Measurements from ENCODE around the gene PARN. TPM values are rescaled to one million over a fixed set of nuclear protein-coding genes. Genes with fewer than 3 reads are reported as not detected.
"Not testable (repeated sequence)": the region's sequence is repeated elsewhere in the genome, so short reads cannot be mapped to it uniquely, and the experiment has no call there.

The PARN gene
- total RNA-seq, 5 donors from 2014 or later (not counting 1 experiment from before 2014, with no cell fraction given), result 34.4 to 42.7 (median 38.4) TPM

GRCh38 chr16:14400978-14401710 is 228.9 kb downstream of the PARN start:
- H3K27me3 ChIP-seq (replicated peaks in 1 of 2; ENCODE audit: control insufficient read depth in 2 of 2, extremely low read depth in 1 of 2, insufficient read depth in 2 of 2, low read length in 1 of 2); H3K36me3 ChIP-seq (ENCODE audit: control insufficient read depth in 2 of 2, extremely low read depth in 1 of 2, insufficient read depth in 1 of 2, low read length in 1 of 2); H3K9me3 ChIP-seq; H3K4me3 ChIP-seq (ENCODE audit: control insufficient read depth in 1 of 2, extremely low read depth in 1 of 2, low read length in 1 of 2); H3K9me3 Mint-ChIP-seq; H3K27ac ChIP-seq (ENCODE audit: low read length); H3K4me1 ChIP-seq (ENCODE audit: control insufficient read depth in 1 of 2, extremely low read depth in 1 of 2, insufficient read depth in 2 of 2, low read length in 2 of 2); POLR2A ChIA-PET; H3K27ac Mint-ChIP-seq; H3K36me3 Mint-ChIP-seq; CTCF ChIA-PET; ATAC-seq (replicated peaks in 1 of 4); H3K4me1 Mint-ChIP-seq; DNase-seq; H3K4me3 Mint-ChIP-seq: not testable (repeated sequence)
- WGBS (ENCODE audit: insufficient coverage), result 77% methylated on average over 8 of the region's 12 CpGs
- H3K27me3 Mint-ChIP-seq, result peaks cover 0 to 11% of the 10 kb centered on the region in 2 donors

DNA sequence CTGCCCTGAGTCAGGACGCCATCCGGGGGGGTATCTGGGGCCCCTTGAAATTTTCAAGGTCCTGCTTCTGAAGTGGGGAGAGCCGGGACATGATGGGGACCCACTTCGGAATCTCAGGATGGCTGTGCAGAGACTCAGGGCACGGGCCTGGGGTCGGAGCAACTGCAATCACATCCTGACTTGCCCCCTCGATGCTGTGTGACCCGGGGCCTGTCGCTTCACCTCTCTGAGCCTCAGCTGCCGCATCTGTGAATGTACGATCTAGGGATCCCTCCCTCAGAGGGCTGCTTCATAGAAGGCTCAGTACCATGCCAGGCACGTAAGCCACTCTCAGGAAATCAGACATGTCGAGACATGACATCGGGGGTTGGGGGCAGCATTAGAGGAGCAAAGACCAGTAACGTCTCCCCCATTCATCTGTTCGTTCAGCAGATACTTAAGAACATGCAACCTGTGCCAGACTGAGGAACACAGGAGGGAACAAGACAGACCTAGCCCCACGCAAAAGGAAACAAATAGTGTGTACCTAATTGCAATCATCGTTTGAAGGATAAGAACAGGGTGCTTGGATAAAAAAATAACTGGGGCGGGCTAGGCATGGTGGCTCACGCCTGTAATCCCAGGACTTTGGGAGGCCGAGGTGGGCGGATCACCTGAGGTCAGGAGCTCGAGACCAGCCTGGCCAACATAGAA is 229.6 kb downstream of the PARN start:
- CTCF ChIA-PET, result no interaction called here
- H3K4me3 Mint-ChIP-seq, result no peak overlapping the region
- 87% methylated on average over 13 of the region's 23 CpGs for WGBS (ENCODE audit: insufficient coverage)

GRCh38 chr16:14399378-14400284 is 230.4 kb downstream of the PARN start:
- DNase-seq (no peak), ATAC-seq (replicated peaks in 1 of 4) (no peak)
- Mint-ChIP-seq H3K9me3 (no peaks in the 10 kb centered on the region), H3K4me1 (no peaks in the 10 kb centered on the region), H3K4me3 (no peak overlapping the region), H3K36me3 (no peaks in the 10 kb centered on the region), H3K27ac (no peak overlapping the region), H3K27me3 (peaks cover 0 to 11% of the 10 kb centered on the region in 2 donors)
- ChIA-PET CTCF (no interaction called here), POLR2A (no interaction called here)
- no peaks in the 10 kb centered on the region for H3K36me3 ChIP-seq (ENCODE audit: control insufficient read depth in 2 of 2, extremely low read depth in 1 of 2, insufficient read depth in 1 of 2, low read length in 1 of 2)
- no peaks in the 10 kb centered on the region for H3K9me3 ChIP-seq
- H3K4me3 ChIP-seq (ENCODE audit: control insufficient read depth in 1 of 2, extremely low read depth in 1 of 2, low read length in 1 of 2), result no peak overlapping the region
- peaks cover 0 to 9% of the 10 kb centered on the region in 2 experiments for H3K27me3 ChIP-seq (replicated peaks in 1 of 2; ENCODE audit: control insufficient read depth in 2 of 2, extremely low read depth in 1 of 2, insufficient read depth in 2 of 2, low read length in 1 of 2)
- H3K27ac ChIP-seq (ENCODE audit: low read length), result no peak overlapping the region
- H3K4me1 ChIP-seq (ENCODE audit: control insufficient read depth in 1 of 2, extremely low read depth in 1 of 2, insufficient read depth in 2 of 2, low read length in 2 of 2), result no peaks in the 10 kb centered on the region
- 91% methylated on average over 19 of the region's 25 CpGs for WGBS (ENCODE audit: insufficient coverage)

More for the DNA sequence above, 229.6 kb downstream of the PARN start:
- Histone ChIP-seq H3K27ac (ENCODE audit: low read length) (no peak overlapping the region), H3K4me3 (ENCODE audit: control insufficient read depth in 1 of 2, extremely low read depth in 1 of 2, low read length in 1 of 2) (no peak overlapping the region), H3K27me3 (replicated peaks in 1 of 2; ENCODE audit: control insufficient read depth in 2 of 2, extremely low read depth in 1 of 2, insufficient read depth in 2 of 2, low read length in 1 of 2) (peaks cover 0 to 9% of the 10 kb centered on the region in 2 experiments), H3K9me3 (no peaks in the 10 kb centered on the region), H3K36me3 (ENCODE audit: control insufficient read depth in 2 of 2, extremely low read depth in 1 of 2, insufficient read depth in 1 of 2, low read length in 1 of 2) (no peaks in the 10 kb centered on the region), H3K4me1 (ENCODE audit: control insufficient read depth in 1 of 2, extremely low read depth in 1 of 2, insufficient read depth in 2 of 2, low read length in 2 of 2) (no peaks in the 10 kb centered on the region)
- Mint-ChIP-seq H3K27me3 (peaks cover 0 to 11% of the 10 kb centered on the region in 2 donors), H3K4me1 (peaks cover 0 to 4% (median 0%) of the 10 kb centered on the region in 3 donors), H3K36me3 (no peaks in the 10 kb centered on the region), H3K27ac (no peak overlapping the region), H3K9me3 (no peaks in the 10 kb centered on the region)
- DNase-seq (no peak), ATAC-seq (replicated peaks in 1 of 4) (no peak)
- POLR2A ChIA-PET, result no interaction called here

DNA sequence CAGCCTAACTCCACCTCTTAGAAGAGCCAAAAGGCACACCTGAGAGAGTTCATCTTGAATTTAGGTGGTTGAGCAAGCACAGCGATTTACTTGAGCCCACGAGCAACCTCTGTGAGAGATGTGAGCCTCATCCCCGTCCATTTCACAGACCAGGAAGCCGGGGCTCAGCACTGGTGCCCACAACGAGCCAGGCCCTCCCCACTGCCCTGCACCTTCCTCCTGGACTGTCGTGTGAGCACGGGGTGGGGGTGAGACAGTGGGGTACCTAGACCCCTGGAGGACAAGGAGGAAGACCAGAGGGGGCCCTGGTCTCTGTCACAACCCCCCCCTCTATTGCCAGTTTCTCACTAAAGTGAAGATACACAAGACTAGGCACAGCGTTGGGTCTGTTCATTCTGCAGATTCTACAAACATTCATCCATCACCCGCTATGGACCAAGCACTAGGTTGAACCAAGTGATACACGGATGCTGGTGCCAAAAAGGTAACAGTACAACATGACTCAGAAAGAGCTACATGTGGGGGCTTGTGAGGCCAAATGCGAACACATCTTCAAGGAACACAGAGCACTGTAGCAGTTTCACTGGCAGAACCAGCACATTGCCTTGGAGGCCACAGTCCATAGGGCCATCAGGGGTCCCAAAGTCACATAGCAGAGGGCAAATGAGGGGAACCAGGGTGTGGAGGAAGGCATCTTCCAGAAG is 231.9 kb downstream of the PARN start:
- Histone ChIP-seq H3K9me3 (no peaks in the 10 kb centered on the region), H3K4me1 (ENCODE audit: control insufficient read depth in 1 of 2, extremely low read depth in 1 of 2, insufficient read depth in 2 of 2, low read length in 2 of 2) (no peaks in the 10 kb centered on the region), H3K36me3 (ENCODE audit: control insufficient read depth in 2 of 2, extremely low read depth in 1 of 2, insufficient read depth in 1 of 2, low read length in 1 of 2) (no peaks in the 10 kb centered on the region), H3K27ac (ENCODE audit: low read length) (no peak overlapping the region), H3K27me3 (replicated peaks in 1 of 2; ENCODE audit: control insufficient read depth in 2 of 2, extremely low read depth in 1 of 2, insufficient read depth in 2 of 2, low read length in 1 of 2) (peaks cover 0 to 9% of the 10 kb centered on the region in 2 experiments), H3K4me3 (ENCODE audit: control insufficient read depth in 1 of 2, extremely low read depth in 1 of 2, low read length in 1 of 2) (no peak overlapping the region)
- WGBS (ENCODE audit: insufficient coverage), result 86% methylated on average over 3 of the region's 11 CpGs
- Mint-ChIP-seq H3K27ac (no peak overlapping the region), H3K36me3 (no peaks in the 10 kb centered on the region), H3K27me3 (peaks cover 0 to 11% of the 10 kb centered on the region in 2 donors), H3K9me3 (no peaks in the 10 kb centered on the region), H3K4me1 (no peaks in the 10 kb centered on the region), H3K4me3 (no peak overlapping the region)
- ChIA-PET POLR2A (no interaction called here), CTCF (no interaction called here)
- DNase-seq, result no peak
- ATAC-seq (replicated peaks in 1 of 4), result no peak

GRCh38 chr16:14395710-14396304 is 234.3 kb downstream of the PARN start:
- DNase-seq; H3K27ac Mint-ChIP-seq; H3K27ac ChIP-seq (ENCODE audit: low read length); H3K9me3 ChIP-seq; H3K4me1 ChIP-seq (ENCODE audit: control insufficient read depth in 1 of 2, extremely low read depth in 1 of 2, insufficient read depth in 2 of 2, low read length in 2 of 2); CTCF ChIA-PET; H3K4me3 Mint-ChIP-seq; H3K36me3 ChIP-seq (ENCODE audit: control insufficient read depth in 2 of 2, extremely low read depth in 1 of 2, insufficient read depth in 1 of 2, low read length in 1 of 2); H3K9me3 Mint-ChIP-seq; H3K27me3 ChIP-seq (replicated peaks in 1 of 2; ENCODE audit: control insufficient read depth in 2 of 2, extremely low read depth in 1 of 2, insufficient read depth in 2 of 2, low read length in 1 of 2); ATAC-seq (replicated peaks in 1 of 4); H3K27me3 Mint-ChIP-seq; POLR2A ChIA-PET; H3K36me3 Mint-ChIP-seq; H3K4me1 Mint-ChIP-seq; H3K4me3 ChIP-seq (ENCODE audit: control insufficient read depth in 1 of 2, extremely low read depth in 1 of 2, low read length in 1 of 2): not testable (repeated sequence)
- 70% methylated on average over 2 of the region's 10 CpGs for WGBS (ENCODE audit: insufficient coverage)

GRCh38 chr16:14394834-14395233 is 235.2 kb downstream of the PARN start:
- no peak overlapping the region for H3K27ac Mint-ChIP-seq
- no CpG with 5 or more reads among the region's 3 CpGs for WGBS (ENCODE audit: insufficient coverage)
- DNase-seq, result no peak
- Histone ChIP-seq H3K4me3 (ENCODE audit: control insufficient read depth in 1 of 2, extremely low read depth in 1 of 2, low read length in 1 of 2) (no peak overlapping the region), H3K36me3 (ENCODE audit: control insufficient read depth in 2 of 2, extremely low read depth in 1 of 2, insufficient read depth in 1 of 2, low read length in 1 of 2) (no peaks in the 10 kb centered on the region), H3K4me1 (ENCODE audit: control insufficient read depth in 1 of 2, extremely low read depth in 1 of 2, insufficient read depth in 2 of 2, low read length in 2 of 2) (no peaks in the 10 kb centered on the region), H3K9me3 (no peaks in the 10 kb centered on the region), H3K27ac (ENCODE audit: low read length) (no peak overlapping the region), H3K27me3 (replicated peaks in 1 of 2; ENCODE audit: control insufficient read depth in 2 of 2, extremely low read depth in 1 of 2, insufficient read depth in 2 of 2, low read length in 1 of 2) (peaks cover 0 to 3% of the 10 kb centered on the region in 2 experiments)
- POLR2A ChIA-PET, result no interaction called here
- no peaks in the 10 kb centered on the region for H3K36me3 Mint-ChIP-seq
- no peak for ATAC-seq (replicated peaks in 1 of 4)
- CTCF ChIA-PET, result no interaction called here
- no peaks in the 10 kb centered on the region for H3K4me1 Mint-ChIP-seq
- no peaks in the 10 kb centered on the region for H3K9me3 Mint-ChIP-seq
- no peak overlapping the region for H3K4me3 Mint-ChIP-seq
- peaks cover 0 to 3% of the 10 kb centered on the region in 2 donors for H3K27me3 Mint-ChIP-seq

Data from T-cell (primary cell).